Pancreas (tissue), 10 donors: ENCODE results near the gene REELD1. TPM values are rescaled to one million over a fixed set of nuclear protein-coding genes. Genes with fewer than 3 reads are reported as not detected.

ENCODE experiments used
- ATAC-seq, 4 donors: fragments of 200-7000 bp; cut with Tn5 transposase; one replicate each; pipeline versions ENCODE4 v1.8.0 to v1.9.1; 2020; ENCODE audit warnings: mild to moderate bottlenecking in 4 of 4, moderate library complexity in 4 of 4
- DNase-seq, 6 donors: peaks; one replicate each; pipeline ENCODE4 v3.0.0-alpha.2; 2020
- FAIRE-seq: peaks from 2 replicates; lab custom pipeline; 2012; peaks lifted over from hg19 to GRCh38; lab: Jason Lieb, UNC
- H3K27ac ChIP-seq, 4 donors: fragments of 200-600 bp; sonication (generic); 1 replicate in 3 of 4; 2 replicates in 1 of 4; pipeline versions ENCODE4 v1.5.0 to v1.8.0; 2020
- H3K27me3 ChIP-seq, 4 donors: fragments of 200-600 bp; one replicate each; pipeline ENCODE4 v1.8.0; 2021
- H3K36me3 ChIP-seq, 3 donors: fragments of 200-600 bp; sonication (generic) in 1 of 3; one replicate each; pipeline versions ENCODE4 v1.5.0 to v1.8.0; 2020 to 2021
- H3K4me1 ChIP-seq, 3 donors: fragments of 200-600 bp; one replicate each; pipeline ENCODE4 v1.8.0; 2021
- H3K4me3 ChIP-seq, 4 donors: fragments of 200-600 bp; sonication (generic) in 2 of 4; one replicate each; pipeline versions ENCODE4 v1.5.0 to v1.8.0; 2020 to 2021
- H3K9me3 ChIP-seq, 4 donors: fragments of 200-600 bp; one replicate each; pipeline ENCODE4 v1.8.0; 2021
- CTCF ChIP-seq, 4 donors: fragments of 200-600 bp; sonication (generic) in 3 of 4; IDR thresholded peaks; one replicate each; pipeline versions ENCODE4 v1.5.0 to v1.8.0; 2021; ENCODE audit warnings: antibody characterized with exemption in 4 of 4
- WGBS, 2 donors: extraction: QIAGEN DNeasy Blood & Tissue Kit; methylation state at CpG; one replicate each; pipeline ENCODE4 v1.1.7; 2013; 5-methylcytosine and 5-hydroxymethylcytosine counted together
- intact Hi-C, 3 donors: fragments of 100-400 bp; cut with DNase I; formaldehyde crosslinking; loops; one replicate each; pipeline versions ENCODE4 v1.11.1 to v1.14.2; 2022
- polyA plus RNA-seq, 2 donors: library from polyadenylated mRNA; stranded (reverse); fragments of 200-250 nt; gene quantifications; one replicate each; pipeline ENCODE4 v1.2.3, GENCODE V29; 2013
- total RNA-seq, 6 donors: library from RNA; stranded (reverse); fragmentation: NEBNext Ultra II Directional in 4 of 6; extraction: Animal tissue kit (Norgen Biotek cat#: 25700) in 4 of 6; gene quantifications; one replicate each; pipeline versions ENCODE4 v1.2.1 to v1.2.4, GENCODE V29; 2021 to 2023
- donor health status: healthy with polysubstance abuse.
- donor health status: DM: no; HTN: no; CAD: no; lungs with moderate emphysema.
- donor health status: DM: no; HTN: no; CAD: no.
- donor health status: control.
- donor health status: control.
- donor health status: Bipolar disorder and iron deficiency.
- donor health status: DM: yes; HTN: yes; CAD: no.
- donor health status: DM: no; HTN: no; CAD: no.
- donor health status: DM: no; HTN: no; CAD: no.
- donor health status: DM: yes; HTN: yes; CAD: no.

Gene REELD1
- total and polyA plus RNA-seq, 8 donors = 0.09 to 3.4 (median 0.17) TPM; not detected in 1

DNA sequence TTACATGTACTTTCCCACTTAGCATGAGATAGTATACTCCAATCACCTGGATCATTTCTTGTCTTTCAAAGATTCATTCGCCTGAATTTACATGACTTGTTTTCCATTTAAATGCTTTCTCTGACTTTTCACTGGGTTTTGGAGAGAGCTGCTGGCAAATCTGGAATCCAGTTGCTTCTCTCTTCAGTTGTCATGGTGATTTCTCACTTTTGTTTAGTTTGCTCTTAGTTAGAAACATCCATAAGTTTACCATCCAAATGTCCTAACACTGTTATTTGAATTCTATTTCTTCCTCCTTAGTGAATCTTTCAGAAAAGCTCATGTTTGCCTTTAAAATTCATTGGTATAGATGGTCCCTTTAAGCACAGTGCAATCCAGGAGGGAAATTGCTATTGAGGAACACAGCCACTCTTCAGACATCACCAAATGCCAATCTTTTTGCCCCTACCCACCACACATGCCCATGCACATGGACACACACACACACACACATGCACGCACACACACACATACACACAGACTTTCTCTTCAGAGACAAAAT is 51.7 kb downstream of the REELD1 start:
- Histone ChIP-seq H3K27ac (no peak overlapping the region), H3K4me1 (peaks cover 0 to 3% (median 0%) of the 10 kb centered on the region in 3 donors), H3K4me3 (no peak overlapping the region), H3K9me3 (no peaks in the 10 kb centered on the region), H3K27me3 (no peaks in the 10 kb centered on the region), H3K36me3 (no peaks in the 10 kb centered on the region)
- WGBS, 2 donors = 95 to 96% methylated on average over 2 of the region's 2 CpGs
- intact Hi-C loops = no loop called here
- ATAC-seq (no peak), DNase-seq (no peak), FAIRE-seq (no peak)
- TF ChIP-seq CTCF (IDR thresholded peaks at IDR 0.05) = no peak

- DNase-seq = no peak
- intact Hi-C loops = no loop called here
- no peak for FAIRE-seq
- WGBS, 2 donors = 82 to 84% methylated on average over 5 of the region's 5 CpGs
- Histone ChIP-seq H3K27ac (no peak overlapping the region), H3K9me3 (no peaks in the 10 kb centered on the region), H3K4me1 (peaks cover 0 to 3% (median 0%) of the 10 kb centered on the region in 3 donors), H3K27me3 (no peaks in the 10 kb centered on the region), H3K4me3 (no peak overlapping the region), H3K36me3 (no peaks in the 10 kb centered on the region)
- ATAC-seq = peak in 2 of 4 donors; percentile 12 to 25
- no peak for TF ChIP-seq CTCF (IDR thresholded peaks at IDR 0.05)
Measured at GRCh38 chr4:146267826-146268225, 53.5 kb downstream of the REELD1 start.

DNA sequence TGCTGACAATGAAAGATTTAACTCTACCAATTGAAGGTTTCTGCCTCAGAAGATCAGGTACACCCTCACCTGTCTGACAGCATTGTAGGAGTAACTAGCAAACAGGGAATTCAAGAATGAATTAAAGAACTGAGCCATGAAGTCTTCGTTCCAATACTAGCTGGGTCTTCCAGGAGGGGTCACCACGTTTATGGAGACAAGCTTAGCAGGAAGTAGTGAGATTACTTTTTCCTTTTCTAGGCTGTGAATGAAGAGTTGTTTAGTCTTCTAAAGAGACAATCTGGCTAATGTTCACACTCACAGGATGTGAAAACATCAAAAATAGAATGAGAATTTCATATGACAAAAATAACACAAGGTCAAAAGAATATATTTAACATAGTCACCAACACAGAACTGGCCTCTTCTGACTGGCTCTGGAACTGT is 54.9 kb downstream of the REELD1 start:
- intact Hi-C loops = no loop called here
- peaks cover 0 to 3% (median 0%) of the 10 kb centered on the region in 3 donors for H3K4me1 ChIP-seq
- H3K36me3 ChIP-seq = no peaks in the 10 kb centered on the region
- no peaks in the 10 kb centered on the region for H3K9me3 ChIP-seq
- 85% methylated on average over 2 of the region's 2 CpGs for WGBS, 2 donors
- ATAC-seq (no peak), FAIRE-seq (no peak), DNase-seq (no peak)
- no peak overlapping the region for H3K27ac ChIP-seq
- TF ChIP-seq CTCF (IDR thresholded peaks at IDR 0.05) = no peak
- no peaks in the 10 kb centered on the region for H3K27me3 ChIP-seq
- H3K4me3 ChIP-seq = no peak overlapping the region

DNA sequence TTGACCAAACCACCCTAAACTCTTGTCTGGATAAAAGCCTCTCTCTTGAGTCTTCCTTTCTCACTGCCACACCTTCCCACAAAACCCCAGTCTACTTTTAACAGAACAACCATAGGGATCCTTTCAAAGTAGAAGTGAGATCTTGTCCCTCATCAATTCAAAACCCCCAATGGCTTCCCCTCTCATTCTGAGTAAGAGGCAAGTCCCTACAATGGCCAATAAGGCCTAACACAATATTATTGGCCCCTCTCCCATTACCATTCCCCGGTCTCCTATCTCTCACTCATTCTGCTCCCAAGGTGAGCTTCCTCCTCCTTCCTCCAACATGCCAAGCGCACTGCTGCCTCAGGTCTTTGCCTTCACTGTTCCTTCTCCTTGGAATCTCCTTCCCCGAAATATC is 57.1 kb downstream of the REELD1 start:
- Histone ChIP-seq H3K36me3 (no peaks in the 10 kb centered on the region), H3K4me3 (no peak overlapping the region), H3K4me1 (peaks cover 0 to 7% (median 0%) of the 10 kb centered on the region in 3 donors), H3K27me3 (no peaks in the 10 kb centered on the region), H3K9me3 (no peaks in the 10 kb centered on the region), H3K27ac (no peak overlapping the region)
- DNase-seq (no peak), FAIRE-seq (no peak), ATAC-seq (no peak)
- intact Hi-C loops = no loop called here
- no peak for TF ChIP-seq CTCF (IDR thresholded peaks at IDR 0.05)
- 97 to 100% methylated on average over 3 of the region's 3 CpGs for WGBS, 2 donors

GRCh38 chr4:146273204-146273901 is 59.0 kb downstream of the REELD1 start:
- Histone ChIP-seq H3K9me3 (no peaks in the 10 kb centered on the region), H3K4me3 (no peak overlapping the region), H3K27me3 (no peaks in the 10 kb centered on the region), H3K27ac (no peak overlapping the region), H3K4me1 (peaks cover 0 to 3% (median 0%) of the 10 kb centered on the region in 3 donors), H3K36me3 (no peaks in the 10 kb centered on the region)
- ATAC-seq (no peak), FAIRE-seq (no peak), DNase-seq (no peak)
- intact Hi-C loops = no loop called here
- TF ChIP-seq CTCF (IDR thresholded peaks at IDR 0.05) = no peak
- 93 to 94% methylated on average over 5 of the region's 5 CpGs for WGBS, 2 donors
